ENCODE measurements around the gene TMEM208.

- TF ChIP-seq CEBPB (IDR thresholded peaks at IDR 0.05): no peak
- no peak for TF ChIP-seq CTCF (IDR thresholded peaks at IDR 0.05)
- TF ChIP-seq RCOR1 (IDR thresholded peaks at IDR 0.05; ENCODE audit: low read depth, low read length): no peak
- no peak for TF ChIP-seq KDM5A (IDR thresholded peaks at IDR 0.05)
- TF ChIP-seq EP300 (IDR thresholded peaks at IDR 0.05): no peak
- no peak for TF ChIP-seq FOXS1 (CRISPR knock-in tag; IDR thresholded peaks at IDR 0.05)
- no peak for TF ChIP-seq POLR2A (IDR thresholded peaks at IDR 0.05; ENCODE audit: low read length)
- no peak for TF ChIP-seq MYC (IDR thresholded peaks at IDR 0.05; ENCODE audit: borderline replicate concordance, low read length)
- TF ChIP-seq SREBF2 (IDR thresholded peaks at IDR 0.05): no peak
Observed at GRCh38 chr16:67234180-67234597, 7.3 kb downstream of the TMEM208 start.

Data from A549 (cell line).